HG03460 (cell line): ENCODE measurements around the gene NFILZ.
"Not testable (repeated sequence)": the region's sequence is repeated elsewhere in the genome, so short reads cannot be mapped to it uniquely, and the experiment has no call there.

Experiments used
- ATAC-seq: cut with Tn5 transposase; IDR thresholded peaks from one replicate; pipeline ENCODE4 v1.9.1; 2021; ENCODE audit not compliant: unreplicated experiment

NFILZ gene

DNA sequence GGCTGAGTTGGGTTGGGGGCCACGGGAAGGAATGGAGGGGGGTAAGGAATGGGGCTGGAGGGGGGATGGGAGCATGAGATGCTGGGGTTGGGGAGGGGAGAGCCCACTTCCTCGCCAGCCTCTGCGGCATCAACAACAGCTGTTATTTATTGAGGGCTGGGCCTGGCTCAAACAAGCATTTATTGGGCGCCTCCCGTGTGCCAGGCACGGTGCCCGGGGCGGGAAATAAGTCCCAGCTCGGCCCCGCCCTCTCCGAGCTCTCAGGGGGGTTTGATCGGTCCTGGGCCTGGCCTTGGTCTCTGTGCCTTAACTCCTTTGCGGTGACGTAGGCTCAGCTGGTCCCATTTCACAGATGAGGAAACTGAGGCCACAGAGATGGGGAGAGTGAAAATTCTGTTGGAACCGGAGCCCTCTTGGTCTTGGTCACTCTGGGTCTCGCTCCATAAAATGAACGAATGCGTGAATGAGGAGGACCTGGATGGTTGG lies 19.0 kb upstream of the NFILZ start:
- no peak for ATAC-seq

DNA sequence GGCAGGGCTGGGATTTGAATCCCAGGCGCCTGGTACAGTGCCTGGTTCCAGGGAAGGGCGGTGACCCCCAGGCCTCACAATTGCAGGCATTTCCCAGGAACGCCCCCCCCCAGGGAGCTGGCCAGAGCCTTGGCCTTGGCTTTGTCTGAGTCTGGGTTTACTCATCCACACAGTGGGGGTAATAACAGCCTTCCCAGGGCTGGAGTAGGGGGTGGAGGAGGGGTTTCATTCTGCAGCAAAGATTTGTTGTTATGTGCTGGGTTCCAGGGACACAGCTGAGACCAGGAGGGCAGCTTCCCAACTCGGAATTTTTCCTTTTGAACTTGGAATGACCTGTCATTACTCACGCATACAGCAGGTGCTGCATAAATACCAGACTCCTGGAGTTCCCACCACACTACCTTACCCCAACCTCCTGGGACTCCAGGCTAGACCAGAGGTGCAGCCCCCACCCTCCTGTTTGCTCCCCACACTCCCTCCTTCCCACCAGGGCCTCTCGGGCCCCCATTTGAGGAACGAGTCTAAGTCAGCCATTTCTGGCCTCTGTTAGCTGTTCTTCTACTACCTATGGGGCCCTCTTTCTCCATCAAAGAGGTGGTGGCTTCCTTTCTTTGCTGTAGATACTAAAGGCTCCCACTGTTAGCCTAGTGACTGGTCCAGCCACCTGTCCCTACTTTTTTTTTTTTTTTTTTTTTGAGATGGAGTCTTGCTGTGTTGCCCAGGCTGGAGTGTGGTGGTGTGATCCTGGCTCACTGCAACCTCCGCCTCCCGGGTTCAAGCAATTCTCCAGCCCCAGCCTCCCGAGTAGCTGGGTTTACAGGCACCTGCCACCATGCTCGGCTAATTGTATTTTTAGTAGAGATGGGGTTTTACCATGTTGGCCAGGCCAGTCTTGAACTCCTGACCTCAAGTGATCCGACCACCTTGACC lies 18.3 kb upstream of the NFILZ start:
- no peak for ATAC-seq

DNA sequence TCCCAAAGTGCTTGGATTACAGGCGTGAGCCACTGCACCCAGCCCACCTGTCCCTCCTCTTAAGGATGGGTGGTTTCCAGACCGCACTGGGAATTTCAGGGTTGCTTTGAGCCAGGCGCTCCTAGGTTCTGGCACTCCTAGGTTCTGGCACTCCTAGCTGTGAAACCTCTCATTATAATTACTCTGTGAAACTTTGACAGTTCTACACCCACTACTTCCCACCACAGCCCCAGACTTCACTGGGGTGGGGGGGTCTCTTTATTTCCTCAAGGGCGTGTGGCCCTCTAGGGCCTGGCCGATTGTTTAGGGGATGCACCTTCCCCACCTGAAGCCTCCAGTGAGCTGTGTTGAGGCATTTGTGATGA lies 17.6 kb upstream of the NFILZ start:
- no peak for ATAC-seq

GRCh38 chr19:8614455-8614854 lies 16.0 kb upstream of the NFILZ start:
- ATAC-seq = no peak

DNA sequence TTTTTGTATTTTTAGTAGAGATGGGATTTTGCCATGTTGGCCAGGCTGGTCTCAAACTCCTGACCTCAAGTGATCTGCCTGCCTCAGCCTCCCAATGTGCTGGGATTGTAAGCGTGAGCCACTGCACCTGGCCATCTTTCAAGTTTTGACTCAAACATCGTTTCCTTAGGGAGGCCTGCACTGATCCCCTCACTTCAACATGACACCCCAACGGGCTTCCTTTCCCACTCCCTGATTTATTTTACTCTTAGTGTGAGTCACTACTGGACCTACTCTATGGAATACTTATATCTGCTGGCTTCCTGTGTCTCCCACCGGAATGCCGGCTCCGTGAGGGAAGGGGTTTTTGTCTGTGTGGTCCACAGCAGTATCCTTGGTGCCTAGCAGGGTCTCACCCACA lies 15.4 kb upstream of the NFILZ start:
- ATAC-seq = no peak

GRCh38 chr19:8615813-8616596 lies 14.4 kb upstream of the NFILZ start:
- ATAC-seq = no peak

DNA sequence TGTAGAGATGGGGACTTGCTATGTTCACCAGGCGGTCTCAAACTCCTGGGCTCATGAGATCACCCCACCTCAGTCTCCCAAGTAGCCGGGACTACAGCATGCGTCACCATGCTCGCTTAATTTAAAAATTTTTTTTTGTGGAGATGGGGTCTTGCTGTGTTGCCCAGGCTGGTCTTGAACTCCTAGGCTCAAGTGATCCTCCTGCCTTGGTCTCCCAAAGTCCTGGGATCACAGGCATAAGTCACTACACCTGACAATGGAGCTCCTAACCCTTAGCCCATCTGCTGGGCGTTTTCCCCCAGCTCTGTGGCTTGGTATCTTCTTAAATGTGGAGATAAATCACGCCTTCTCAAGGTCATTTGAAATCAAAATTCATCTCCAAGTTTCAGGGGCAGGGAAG lies 13.6 kb upstream of the NFILZ start:
- no peak for ATAC-seq

DNA sequence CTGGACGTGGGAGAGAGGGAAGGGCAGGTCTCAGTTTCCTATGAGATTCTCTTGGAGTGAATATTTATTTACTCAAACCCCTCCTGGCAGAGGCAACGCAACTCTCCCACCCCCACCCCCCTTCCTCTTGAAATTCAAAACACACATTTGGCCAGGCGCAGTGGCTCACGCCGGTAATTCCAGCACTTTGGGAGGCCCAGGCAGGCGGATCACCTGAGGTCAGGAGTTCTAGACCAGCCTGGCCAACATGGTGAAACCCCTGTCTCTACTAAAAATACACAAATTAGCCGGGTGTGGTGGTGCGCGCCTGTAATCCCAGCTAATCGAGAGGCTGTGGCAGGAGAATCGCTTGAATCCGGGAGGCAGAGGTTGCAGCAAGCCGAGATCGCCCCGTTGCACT lies 13.1 kb upstream of the NFILZ start:
- ATAC-seq = not testable (repeated sequence)

- ATAC-seq = no peak
These were observed 12.4 kb upstream of the NFILZ start for GRCh38 chr19:8617984-8618383.

- ATAC-seq = no peak
These were observed 11.7 kb upstream of the NFILZ start for GRCh38 chr19:8618751-8619150.

DNA sequence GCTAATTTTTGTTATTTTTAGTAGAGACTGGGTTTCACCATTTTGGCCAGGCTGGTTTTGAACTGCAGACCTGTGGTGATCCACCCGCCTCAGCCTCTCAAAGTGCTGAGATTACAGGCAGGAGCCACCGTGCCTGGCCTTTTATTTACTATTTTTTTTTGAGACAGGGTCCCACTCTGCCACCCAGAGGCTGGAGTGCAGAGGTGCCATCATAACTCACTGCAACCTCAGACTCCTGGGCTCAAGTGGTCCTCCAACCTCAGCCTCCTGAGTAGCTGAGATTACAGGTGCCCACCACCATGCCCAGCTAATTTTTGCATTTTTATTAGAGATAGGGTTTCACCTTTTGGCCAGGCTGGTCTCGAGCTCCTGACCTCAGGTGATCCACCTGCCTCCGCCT lies 7.5 kb upstream of the NFILZ start:
- not testable (repeated sequence) for ATAC-seq

- ATAC-seq = no peak
These were observed 3.6 kb upstream of the NFILZ start for GRCh38 chr19:8626842-8627241.

- no peak for ATAC-seq
These were observed 1.2 kb upstream of the NFILZ start for GRCh38 chr19:8629184-8629583.

DNA sequence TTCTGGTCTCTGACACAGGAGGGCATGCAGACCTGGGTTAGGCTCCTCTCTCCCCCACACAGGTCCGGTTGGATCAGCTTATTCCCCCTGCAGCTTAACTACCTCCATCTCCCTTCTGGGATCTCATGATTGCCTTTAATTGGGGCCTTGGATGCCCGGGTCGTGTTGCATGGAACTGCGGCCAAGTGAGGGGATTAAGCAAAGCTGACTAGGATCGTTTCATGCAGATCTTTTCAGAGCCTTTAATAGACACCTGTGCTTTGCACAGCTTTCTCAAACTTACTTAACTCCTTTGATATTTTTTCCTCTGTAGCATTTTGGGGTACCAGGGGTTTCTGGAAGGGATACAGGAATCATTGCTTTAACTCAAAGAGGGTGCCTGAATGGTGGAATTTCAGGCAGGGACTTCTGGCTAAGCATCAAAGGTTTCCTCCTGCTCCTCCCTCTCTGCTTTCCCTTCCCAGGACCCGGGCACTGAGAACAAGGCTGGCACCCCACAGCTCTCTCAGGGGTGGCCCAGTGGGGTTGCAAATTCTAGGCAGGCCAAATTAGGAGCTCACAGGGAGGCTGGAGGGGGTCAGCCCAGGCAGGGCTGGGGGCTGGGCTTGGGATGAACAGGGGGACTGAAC lies 477 bp downstream of the NFILZ start:
- no peak for ATAC-seq

- no peak for ATAC-seq
These were observed 989 bp downstream of the NFILZ start for GRCh38 chr19:8631425-8631819.

DNA sequence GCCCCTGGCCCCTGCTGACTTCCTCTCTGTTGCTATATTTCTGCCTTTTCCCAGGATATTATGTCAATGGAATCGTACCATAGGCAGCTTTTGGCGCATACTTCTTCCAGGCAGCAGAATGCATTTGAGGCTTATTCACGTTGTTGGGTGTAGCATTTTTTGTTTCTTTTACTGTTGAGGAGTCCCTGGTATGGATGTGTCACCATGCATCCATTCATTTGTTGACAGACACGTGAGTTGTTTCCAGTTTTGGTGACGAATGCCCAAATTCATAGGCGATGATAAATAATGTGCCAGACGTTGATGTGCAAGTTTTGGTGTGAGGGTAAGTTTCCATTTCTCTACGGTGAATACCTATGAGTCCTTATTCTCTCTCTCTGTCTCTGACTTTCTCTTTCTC lies 5.0 kb downstream of the NFILZ start:
- no peak for ATAC-seq

DNA sequence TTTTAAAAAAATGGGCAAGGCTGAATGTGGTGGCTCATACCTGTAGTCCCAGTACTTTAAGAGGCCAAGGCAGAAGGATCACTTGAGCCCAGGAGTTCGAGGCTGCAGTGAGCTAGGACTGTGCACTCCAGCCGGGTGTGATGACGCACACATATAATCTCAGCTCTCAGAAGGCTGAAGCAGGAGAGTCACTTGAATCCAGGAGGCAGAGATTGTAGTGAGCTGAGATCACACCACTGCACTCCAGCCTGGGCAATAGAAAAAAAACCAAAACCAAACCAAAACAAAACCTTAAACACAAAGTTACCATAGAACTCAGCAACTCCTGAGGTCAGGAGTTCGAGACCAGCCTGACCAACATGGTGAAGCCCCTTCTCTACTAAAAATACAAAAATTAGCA lies 6.6 kb downstream of the NFILZ start:
- not testable (repeated sequence) for ATAC-seq

GRCh38 chr19:8638078-8638619 lies 7.7 kb downstream of the NFILZ start:
- ATAC-seq = no peak

DNA sequence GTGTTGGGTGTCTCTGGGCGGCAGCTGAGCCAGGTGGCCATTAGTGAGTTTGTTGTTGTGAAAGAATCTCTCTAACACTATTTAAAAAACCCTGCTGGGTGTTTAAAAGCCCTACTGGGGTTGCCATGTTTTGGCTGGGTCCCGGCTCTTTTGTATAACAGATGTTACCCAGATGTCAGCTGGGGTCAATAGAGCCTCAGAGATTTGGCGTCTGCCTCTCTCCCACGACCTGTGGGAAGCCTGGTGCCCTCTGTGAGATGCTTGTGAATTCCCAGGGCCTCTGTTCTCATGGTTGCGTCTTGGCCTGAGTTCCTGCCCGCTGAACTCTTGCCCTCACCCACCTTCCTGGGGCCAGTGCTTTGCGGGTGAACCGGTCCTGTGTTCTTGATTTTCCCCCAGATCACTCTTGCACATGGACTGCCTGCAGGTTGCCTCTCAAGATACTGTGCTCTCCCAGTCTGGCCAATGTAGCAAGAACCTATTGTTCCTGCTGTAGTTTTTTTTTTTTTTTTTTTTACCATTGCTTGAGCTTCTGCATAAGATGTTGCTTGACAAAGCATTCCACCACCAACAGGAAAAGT lies 9.5 kb downstream of the NFILZ start:
- no peak for ATAC-seq

DNA sequence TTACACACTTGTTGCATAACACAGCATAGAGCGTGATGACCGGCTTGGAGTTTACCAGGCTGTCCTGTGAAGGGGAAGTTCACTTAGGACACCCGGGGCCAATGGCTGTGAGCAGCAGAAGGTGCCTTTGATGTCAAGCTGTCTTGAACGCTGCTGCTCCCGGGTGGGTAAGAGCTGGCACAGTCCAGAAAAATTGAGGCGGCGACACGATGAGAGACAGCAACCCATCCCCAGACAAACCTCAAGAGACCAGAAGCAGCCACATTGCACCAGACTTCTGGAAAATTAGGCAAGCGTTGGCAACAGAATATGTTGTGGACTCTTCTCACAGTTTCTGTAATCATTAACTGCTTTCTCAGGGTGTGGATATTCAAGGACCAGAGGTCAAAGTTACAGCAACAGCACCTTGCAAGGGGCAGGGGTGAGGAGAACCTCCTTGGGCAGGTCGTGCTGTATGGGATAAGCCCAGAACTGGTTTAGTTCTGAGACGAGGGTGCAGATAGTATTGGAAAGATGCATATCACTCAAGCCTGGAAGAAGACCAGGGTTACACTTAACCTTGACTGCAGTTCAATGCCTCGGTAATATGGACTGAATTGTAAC lies 10.1 kb downstream of the NFILZ start:
- no peak for ATAC-seq
